Muscle layer of colon (tissue), 2 donors: ENCODE measurements around the gene CHRM5.
"Not testable (repeated sequence)": the region's sequence is repeated elsewhere in the genome, so short reads cannot be mapped to it uniquely, and the experiment has no call there.

ENCODE experiments used
- H3K27ac ChIP-seq: one replicate; pipeline ENCODE4 v1.7.0; 2013; ENCODE audit warnings: low read depth, mild to moderate bottlenecking, low read length, moderate library complexity
- H3K27me3 ChIP-seq, 2 donors: one replicate each; pipeline ENCODE4 v1.7.0; 2013; ENCODE audit warnings: low read length in 2 of 2, mild to moderate bottlenecking in 2 of 2; ENCODE audit not compliant: insufficient read depth in 2 of 2, control insufficient read depth in 1 of 2
- H3K36me3 ChIP-seq: one replicate; pipeline ENCODE4 v1.7.0; 2013; ENCODE audit warnings: mild to moderate bottlenecking, low read length; ENCODE audit not compliant: insufficient read depth
- H3K4me1 ChIP-seq: one replicate; pipeline ENCODE4 v1.7.0; 2013; ENCODE audit warnings: mild to moderate bottlenecking, low read length; ENCODE audit not compliant: insufficient read depth
- H3K4me3 ChIP-seq, 2 donors: one replicate each; pipeline ENCODE4 v1.7.0; 2013; ENCODE audit warnings: low read length in 2 of 2, low read depth in 1 of 2, mild to moderate bottlenecking in 1 of 2, moderate library complexity in 1 of 2
- H3K9ac ChIP-seq: one replicate; pipeline ENCODE4 v1.7.0; 2013; ENCODE audit warnings: low read length
- H3K9me3 ChIP-seq: one replicate; pipeline ENCODE4 v1.7.0; 2013; ENCODE audit warnings: mild to moderate bottlenecking, low read length
- donor health status: abdominal sarcoma.
- donor health status: Adenocarcinoma of cecum.

The CHRM5 gene

GRCh38 chr15:33994005-33994615 is 25.8 kb downstream of the CHRM5 start:
- no peaks in the 10 kb centered on the region for H3K4me1 ChIP-seq
- H3K36me3 ChIP-seq = no peaks in the 10 kb centered on the region
- no peak overlapping the region for H3K27ac ChIP-seq
- no peak overlapping the region for H3K4me3 ChIP-seq
- H3K9ac ChIP-seq = no peak overlapping the region
- no peaks in the 10 kb centered on the region for H3K9me3 ChIP-seq
- no peaks in the 10 kb centered on the region for H3K27me3 ChIP-seq

- H3K36me3 ChIP-seq, H3K4me3 ChIP-seq, H3K27ac ChIP-seq, H3K27me3 ChIP-seq, H3K9me3 ChIP-seq, H3K4me1 ChIP-seq, H3K9ac ChIP-seq: not testable (repeated sequence)
Observed at GRCh38 chr15:33995666-33996065, 27.4 kb downstream of the CHRM5 start.

GRCh38 chr15:34001536-34001935 is 33.2 kb downstream of the CHRM5 start:
- Histone ChIP-seq H3K4me1 (no peaks in the 10 kb centered on the region), H3K36me3 (no peaks in the 10 kb centered on the region), H3K4me3 (no peak overlapping the region), H3K9ac (no peak overlapping the region), H3K27ac (no peak overlapping the region), H3K27me3 (no peaks in the 10 kb centered on the region), H3K9me3 (no peaks in the 10 kb centered on the region)

GRCh38 chr15:34006381-34006780 is 38.1 kb downstream of the CHRM5 start:
- Histone ChIP-seq H3K9ac (no peak overlapping the region), H3K4me3 (no peak overlapping the region), H3K9me3 (no peaks in the 10 kb centered on the region), H3K36me3 (no peaks in the 10 kb centered on the region), H3K27ac (no peak overlapping the region), H3K27me3 (no peaks in the 10 kb centered on the region), H3K4me1 (no peaks in the 10 kb centered on the region)

- Histone ChIP-seq H3K4me3 (no peak overlapping the region), H3K4me1 (no peaks in the 10 kb centered on the region), H3K9me3 (no peaks in the 10 kb centered on the region), H3K27ac (no peak overlapping the region), H3K9ac (no peak overlapping the region), H3K27me3 (no peaks in the 10 kb centered on the region), H3K36me3 (no peaks in the 10 kb centered on the region)
Observed at GRCh38 chr15:34009656-34010055, 41.4 kb downstream of the CHRM5 start.

GRCh38 chr15:34010921-34011320 is 42.6 kb downstream of the CHRM5 start:
- no peaks in the 10 kb centered on the region for H3K9me3 ChIP-seq
- no peak overlapping the region for H3K9ac ChIP-seq
- H3K4me3 ChIP-seq = no peak overlapping the region
- no peaks in the 10 kb centered on the region for H3K4me1 ChIP-seq
- H3K27ac ChIP-seq = no peak overlapping the region
- H3K36me3 ChIP-seq = no peaks in the 10 kb centered on the region
- no peaks in the 10 kb centered on the region for H3K27me3 ChIP-seq

- Histone ChIP-seq H3K9me3 (no peaks in the 10 kb centered on the region), H3K27me3 (no peaks in the 10 kb centered on the region), H3K27ac (no peak overlapping the region), H3K4me3 (no peak overlapping the region), H3K9ac (no peak overlapping the region), H3K4me1 (no peaks in the 10 kb centered on the region), H3K36me3 (no peaks in the 10 kb centered on the region)
Observed at GRCh38 chr15:34011481-34011880, 43.2 kb downstream of the CHRM5 start.

- Histone ChIP-seq H3K4me3 (no peak overlapping the region), H3K4me1 (no peaks in the 10 kb centered on the region), H3K9ac (no peak overlapping the region), H3K9me3 (no peaks in the 10 kb centered on the region), H3K27me3 (no peaks in the 10 kb centered on the region), H3K36me3 (no peaks in the 10 kb centered on the region), H3K27ac (no peak overlapping the region)
Observed at GRCh38 chr15:34012461-34013028, 44.2 kb downstream of the CHRM5 start.

GRCh38 chr15:34013746-34014145 is 45.4 kb downstream of the CHRM5 start:
- Histone ChIP-seq H3K9me3 (no peaks in the 10 kb centered on the region), H3K36me3 (no peaks in the 10 kb centered on the region), H3K27me3 (no peaks in the 10 kb centered on the region), H3K4me1 (no peaks in the 10 kb centered on the region), H3K27ac (no peak overlapping the region), H3K9ac (no peak overlapping the region), H3K4me3 (no peak overlapping the region)

GRCh38 chr15:34014556-34014955 is 46.3 kb downstream of the CHRM5 start:
- no peaks in the 10 kb centered on the region for H3K4me1 ChIP-seq
- no peaks in the 10 kb centered on the region for H3K36me3 ChIP-seq
- H3K9ac ChIP-seq = no peak overlapping the region
- no peak overlapping the region for H3K4me3 ChIP-seq
- H3K9me3 ChIP-seq = no peaks in the 10 kb centered on the region
- H3K27me3 ChIP-seq = no peaks in the 10 kb centered on the region
- H3K27ac ChIP-seq = no peak overlapping the region

GRCh38 chr15:34018021-34018645 is 49.8 kb downstream of the CHRM5 start:
- H3K4me3 ChIP-seq = no peak overlapping the region
- H3K27me3 ChIP-seq = no peaks in the 10 kb centered on the region
- no peaks in the 10 kb centered on the region for H3K9me3 ChIP-seq
- no peak overlapping the region for H3K27ac ChIP-seq
- H3K4me1 ChIP-seq = no peaks in the 10 kb centered on the region
- no peaks in the 10 kb centered on the region for H3K36me3 ChIP-seq
- H3K9ac ChIP-seq = no peak overlapping the region

- not testable (repeated sequence) for H3K27me3 ChIP-seq, H3K27ac ChIP-seq, H3K36me3 ChIP-seq
Observed at GRCh38 chr15:34018738-34019137, 50.4 kb downstream of the CHRM5 start.

More at GRCh38 chr15:34018738-34019137, 50.4 kb downstream of the CHRM5 start:
- H3K4me1 ChIP-seq, H3K4me3 ChIP-seq, H3K9ac ChIP-seq, H3K9me3 ChIP-seq: not testable (repeated sequence)
